Hepatocyte (in vitro differentiated cells): ENCODE results near the gene SDHAF3. TPM values are rescaled to one million over a fixed set of nuclear protein-coding genes. Genes with fewer than 3 reads are reported as not detected.
A peak's percentile ranks its signal among the peaks of the same experiment; 100 is the strongest.

ENCODE experiments used
- DNase-seq: peaks from one replicate; pipeline ENCODE4 v3.0.0-alpha.2; 2016; ENCODE audit warnings: low spot score
- H2AFZ ChIP-seq: fragments of 200-600 bp; sonication (generic); 2 replicates; pipeline ENCODE4 v1.6.0; 2016; ENCODE audit warnings: antibody characterized with exemption, mild to moderate bottlenecking
- H3K27ac ChIP-seq: fragments of 200-600 bp; sonication (generic); 2 replicates; pipeline ENCODE4 v1.5.1; 2016; ENCODE audit warnings: mild to moderate bottlenecking
- H3K27me3 ChIP-seq: fragments of 200-600 bp; sonication (generic); 2 replicates; pipeline ENCODE4 v1.6.1; 2016
- H3K36me3 ChIP-seq: fragments of 200-600 bp; sonication (generic); replicated peaks from 2 replicates; pipeline ENCODE4 v1.5.1; 2016; ENCODE audit warnings: low read depth; ENCODE audit not compliant: insufficient read depth
- H3K4me1 ChIP-seq: fragments of 200-600 bp; sonication (generic); 2 replicates; pipeline ENCODE4 v1.5.1; 2016; ENCODE audit warnings: mild to moderate bottlenecking, moderate library complexity; ENCODE audit not compliant: insufficient read depth
- H3K4me2 ChIP-seq: fragments of 200-600 bp; sonication (generic); 2 replicates; pipeline ENCODE4 v1.6.0; 2016
- H3K4me3 ChIP-seq: fragments of 200-600 bp; sonication (generic); 2 replicates; pipeline ENCODE4 v1.5.1; 2016; ENCODE audit warnings: mild to moderate bottlenecking
- H3K79me2 ChIP-seq: fragments of 200-600 bp; sonication (generic); 2 replicates; pipeline ENCODE4 v1.6.0; 2017; ENCODE audit warnings: mild to moderate bottlenecking
- H3K9me2 ChIP-seq: fragments of 200-600 bp; sonication (generic); replicated peaks from 2 replicates; pipeline ENCODE4 v1.6.0; 2017; ENCODE audit warnings: mild to moderate bottlenecking; ENCODE audit not compliant: insufficient read depth
- H3K9me3 ChIP-seq: fragments of 200-600 bp; sonication (generic); 2 replicates; pipeline ENCODE4 v1.5.1; 2016; ENCODE audit warnings: low read depth, mild to moderate bottlenecking
- H4K20me1 ChIP-seq: fragments of 200-600 bp; sonication (generic); 2 replicates; pipeline ENCODE4 v1.6.0; 2016; ENCODE audit warnings: mild to moderate bottlenecking; ENCODE audit not compliant: insufficient read depth, poor library complexity, severe bottlenecking
- EZH2 ChIP-seq: fragments of 200-600 bp; sonication (generic); IDR thresholded peaks from 2 replicates; pipeline ENCODE4 v1.6.1; 2016; ENCODE audit warnings: antibody characterized with exemption, mild to moderate bottlenecking, borderline replicate concordance
- EZH2phosphoT487 ChIP-seq: fragments of 200-600 bp; sonication (generic); IDR thresholded peaks from one replicate; pipeline ENCODE4 v1.6.1; 2018; ENCODE audit warnings: antibody characterized with exemption, mild to moderate bottlenecking, low read depth, moderate library complexity; ENCODE audit not compliant: unreplicated experiment, severe bottlenecking
- WGBS: methylation state at CpG from one replicate; pipeline ENCODE4 v1.1.6; 2016; ENCODE audit warnings: low lambda C conversion rate; ENCODE audit errors: missing lambda C conversion rate; 5-methylcytosine and 5-hydroxymethylcytosine counted together
- polyA plus RNA-seq: library from polyadenylated mRNA; unstranded; fragments of >200 nt; fragmentation: Nextera tagmentation; extraction: Ambion mirVana; gene quantifications from 2 replicates; pipeline ENCODE4 v1.2.1, GENCODE V29; 2016
- total RNA-seq: library from RNA; depleted of rRNA; stranded (reverse); fragments of >200 nt; gene quantifications from 2 replicates; pipeline ENCODE4 v1.2.3, GENCODE V29; 2014
- TF ChIP-seq, protein P1 (sequence below): fragments of 200-600 bp; sonication (generic); IDR thresholded peaks from 2 replicates; pipeline ENCODE4 v1.5.1; 2016; ENCODE audit warnings: antibody characterized with exemption, mild to moderate bottlenecking; ENCODE audit not compliant: poor library complexity

The SDHAF3 gene
- total and polyA plus RNA-seq, 2 experiments from 2014 or later: 17.5 to 20.1 TPM

DNA sequence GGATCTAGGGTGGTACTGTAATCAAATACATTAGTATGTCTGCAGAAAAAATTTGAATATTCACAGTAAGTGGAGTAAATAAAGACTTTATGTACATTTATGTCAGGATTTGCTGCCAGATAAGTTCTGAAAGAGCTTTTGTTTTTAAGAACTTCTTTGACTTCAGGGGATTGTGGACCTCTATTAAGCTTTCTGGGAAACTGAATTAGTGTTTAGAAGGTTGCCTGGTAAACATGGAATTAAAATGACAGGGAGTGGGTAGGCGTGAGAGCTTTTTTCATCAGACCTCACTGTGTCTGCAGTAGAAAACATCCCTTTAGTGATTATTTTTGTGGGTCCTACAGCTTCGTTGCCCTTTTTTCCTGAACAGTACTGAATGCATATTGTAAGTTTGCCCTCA, 15.7 kb downstream of the SDHAF3 start:
- no peaks in the 10 kb centered on the region for H3K4me1 ChIP-seq
- H3K27ac ChIP-seq: no peak overlapping the region
- peaks cover 14% of the 10 kb centered on the region for H3K79me2 ChIP-seq
- WGBS: 76% methylated on average over 2 of the region's 2 CpGs
- H3K9me2 ChIP-seq: no peaks in the 10 kb centered on the region
- H2AFZ ChIP-seq: no peak overlapping the region
- DNase-seq: no peak
- H3K27me3 ChIP-seq: no peaks in the 10 kb centered on the region
- no peak overlapping the region for H3K4me3 ChIP-seq
- H3K4me2 ChIP-seq: no peak overlapping the region
- no peaks in the 10 kb centered on the region for H3K9me3 ChIP-seq
- no peaks in the 10 kb centered on the region for H4K20me1 ChIP-seq
- no peaks in the 10 kb centered on the region for H3K36me3 ChIP-seq
- TF ChIP-seq EZH2 (no peak), EZH2phosphoT487 (no peak)
- TF ChIP-seq, protein P1, sequence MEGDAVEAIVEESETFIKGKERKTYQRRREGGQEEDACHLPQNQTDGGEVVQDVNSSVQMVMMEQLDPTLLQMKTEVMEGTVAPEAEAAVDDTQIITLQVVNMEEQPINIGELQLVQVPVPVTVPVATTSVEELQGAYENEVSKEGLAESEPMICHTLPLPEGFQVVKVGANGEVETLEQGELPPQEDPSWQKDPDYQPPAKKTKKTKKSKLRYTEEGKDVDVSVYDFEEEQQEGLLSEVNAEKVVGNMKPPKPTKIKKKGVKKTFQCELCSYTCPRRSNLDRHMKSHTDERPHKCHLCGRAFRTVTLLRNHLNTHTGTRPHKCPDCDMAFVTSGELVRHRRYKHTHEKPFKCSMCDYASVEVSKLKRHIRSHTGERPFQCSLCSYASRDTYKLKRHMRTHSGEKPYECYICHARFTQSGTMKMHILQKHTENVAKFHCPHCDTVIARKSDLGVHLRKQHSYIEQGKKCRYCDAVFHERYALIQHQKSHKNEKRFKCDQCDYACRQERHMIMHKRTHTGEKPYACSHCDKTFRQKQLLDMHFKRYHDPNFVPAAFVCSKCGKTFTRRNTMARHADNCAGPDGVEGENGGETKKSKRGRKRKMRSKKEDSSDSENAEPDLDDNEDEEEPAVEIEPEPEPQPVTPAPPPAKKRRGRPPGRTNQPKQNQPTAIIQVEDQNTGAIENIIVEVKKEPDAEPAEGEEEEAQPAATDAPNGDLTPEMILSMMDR: no peak

DNA sequence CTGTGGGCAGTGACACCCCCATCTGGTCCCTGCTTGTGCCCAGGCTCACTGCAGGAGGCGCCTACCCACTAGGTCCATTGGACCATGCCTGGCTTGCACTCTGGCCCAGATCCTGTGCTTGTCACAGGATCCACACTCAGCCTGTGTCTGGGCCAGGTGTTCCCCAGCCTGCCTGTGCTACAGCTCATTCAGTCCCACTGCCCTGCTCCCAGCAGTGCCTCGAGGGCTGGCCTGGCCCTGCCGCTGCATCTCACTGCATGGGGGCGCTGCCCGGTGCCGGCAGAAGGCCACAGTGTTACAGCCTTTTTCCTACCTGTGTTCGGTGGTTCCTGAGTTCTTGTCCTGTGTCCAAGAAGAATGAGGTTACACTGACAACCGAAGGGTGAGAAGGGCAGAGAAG, 21.3 kb downstream of the SDHAF3 start:
- Histone ChIP-seq H3K27ac (no peak overlapping the region), H3K9me2 (no peaks in the 10 kb centered on the region), H3K79me2 (peaks cover 4% of the 10 kb centered on the region), H3K4me1 (no peaks in the 10 kb centered on the region), H3K27me3 (no peaks in the 10 kb centered on the region), H4K20me1 (no peaks in the 10 kb centered on the region), H3K4me2 (no peak overlapping the region), H3K9me3 (no peaks in the 10 kb centered on the region), H3K4me3 (no peak overlapping the region), H2AFZ (no peak overlapping the region), H3K36me3 (no peaks in the 10 kb centered on the region)
- WGBS: 96% methylated on average over 8 of the region's 8 CpGs
- no peak for TF ChIP-seq EZH2phosphoT487
- TF ChIP-seq, protein P1: no peak
- TF ChIP-seq EZH2: no peak
- DNase-seq: no peak

DNA sequence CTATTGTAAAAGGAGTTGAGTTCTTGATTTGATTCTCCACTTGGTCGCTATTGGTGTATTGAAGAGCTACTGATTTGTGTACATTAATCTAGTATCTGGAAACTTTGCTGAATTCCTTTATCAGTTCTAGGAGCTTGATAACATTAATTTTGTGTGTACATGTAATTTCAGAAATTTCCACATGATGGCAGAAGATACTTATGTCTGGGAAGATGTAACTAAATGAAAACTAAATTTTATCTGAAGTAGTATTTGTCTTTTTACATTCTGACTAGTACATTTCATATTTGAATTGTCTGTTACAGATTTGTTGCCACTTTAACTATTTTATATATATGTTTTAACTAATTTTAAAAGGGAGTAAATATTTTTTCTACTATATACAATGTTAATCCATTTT, 27.6 kb downstream of the SDHAF3 start:
- Histone ChIP-seq H3K27ac (no peak overlapping the region), H2AFZ (no peak overlapping the region), H3K9me2 (no peaks in the 10 kb centered on the region), H3K4me2 (no peak overlapping the region), H3K9me3 (no peaks in the 10 kb centered on the region), H4K20me1 (no peaks in the 10 kb centered on the region), H3K79me2 (peaks cover 6% of the 10 kb centered on the region), H3K4me1 (no peaks in the 10 kb centered on the region), H3K27me3 (no peaks in the 10 kb centered on the region), H3K36me3 (no peaks in the 10 kb centered on the region), H3K4me3 (no peak overlapping the region)
- TF ChIP-seq, protein P1: peak; percentile 69
- TF ChIP-seq EZH2phosphoT487: no peak
- peak; percentile 27 for DNase-seq
- 82% methylated on average over 1 of the region's 1 CpG for WGBS

DNA sequence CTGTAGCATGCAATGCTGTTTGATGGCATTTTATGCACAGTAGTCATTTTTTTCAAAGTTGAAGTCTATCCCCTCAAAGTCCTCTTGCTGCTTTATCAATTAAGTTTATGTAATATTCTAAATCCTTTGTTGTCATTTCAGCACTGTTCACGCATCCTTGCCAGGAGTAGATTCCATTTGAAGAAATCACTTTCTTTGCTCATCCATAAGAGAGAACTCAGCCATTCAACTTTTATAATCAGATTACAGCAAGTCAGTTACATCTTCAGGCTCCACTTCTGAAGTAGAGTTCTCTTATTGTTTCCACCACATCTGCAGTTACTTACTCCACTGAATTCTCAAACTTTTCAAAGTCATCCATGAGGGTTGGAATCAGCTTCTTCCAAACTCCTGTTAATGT, 32.3 kb downstream of the SDHAF3 start:
- Histone ChIP-seq H3K9me3 (no peaks in the 10 kb centered on the region), H3K27ac (no peak overlapping the region), H2AFZ (no peak overlapping the region), H3K79me2 (peaks cover 6% of the 10 kb centered on the region), H3K27me3 (no peaks in the 10 kb centered on the region), H3K36me3 (no peaks in the 10 kb centered on the region), H3K9me2 (no peaks in the 10 kb centered on the region), H4K20me1 (no peaks in the 10 kb centered on the region), H3K4me3 (no peak overlapping the region), H3K4me1 (no peaks in the 10 kb centered on the region), H3K4me2 (no peak overlapping the region)
- TF ChIP-seq, protein P1: no peak
- TF ChIP-seq EZH2phosphoT487 (no peak), EZH2 (no peak)
- no peak for DNase-seq
- WGBS: 96% methylated on average over 1 of the region's 1 CpG
